ENCODE data around the gene KCNA5.

KCNA5 gene

DNA sequence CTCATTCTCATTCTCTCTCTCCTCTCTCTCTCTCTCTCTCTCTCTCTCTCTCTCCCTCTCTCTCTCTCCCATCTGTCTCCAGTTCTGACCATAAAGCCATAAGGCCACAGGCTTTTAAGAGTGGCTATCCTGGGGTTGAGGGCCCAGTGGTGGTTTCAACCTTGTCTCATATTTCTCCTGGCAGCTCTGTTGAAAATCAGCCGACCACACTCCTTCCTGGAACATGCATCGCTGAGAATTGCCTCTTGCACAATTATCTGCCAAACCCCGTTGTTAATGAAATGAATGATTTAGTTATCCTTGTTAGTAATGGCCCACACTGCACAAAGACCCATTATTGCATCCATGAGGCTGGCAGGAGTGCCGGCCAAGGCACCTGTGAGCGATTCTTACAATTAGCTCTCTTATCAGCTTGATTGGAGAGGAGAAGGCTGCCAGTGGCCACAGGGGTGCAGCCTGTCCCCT lies 30.4 kb upstream of the KCNA5 start:
- peaks cover 10% of the 10 kb centered on the region for H3K27me3 ChIP-seq (ENCODE audit: insufficient read depth, poor library complexity, severe bottlenecking)
- no peak for DNase-seq (ENCODE audit: low spot score)
- no peak overlapping the region for H3K27ac ChIP-seq (ENCODE audit: poor library complexity, severe bottlenecking)
- H3K4me3 ChIP-seq (ENCODE audit: severe bottlenecking), result no peak overlapping the region
- no peaks in the 10 kb centered on the region for H3K4me1 ChIP-seq (ENCODE audit: insufficient read depth, poor library complexity, severe bottlenecking)
- TF ChIP-seq, protein P1, sequence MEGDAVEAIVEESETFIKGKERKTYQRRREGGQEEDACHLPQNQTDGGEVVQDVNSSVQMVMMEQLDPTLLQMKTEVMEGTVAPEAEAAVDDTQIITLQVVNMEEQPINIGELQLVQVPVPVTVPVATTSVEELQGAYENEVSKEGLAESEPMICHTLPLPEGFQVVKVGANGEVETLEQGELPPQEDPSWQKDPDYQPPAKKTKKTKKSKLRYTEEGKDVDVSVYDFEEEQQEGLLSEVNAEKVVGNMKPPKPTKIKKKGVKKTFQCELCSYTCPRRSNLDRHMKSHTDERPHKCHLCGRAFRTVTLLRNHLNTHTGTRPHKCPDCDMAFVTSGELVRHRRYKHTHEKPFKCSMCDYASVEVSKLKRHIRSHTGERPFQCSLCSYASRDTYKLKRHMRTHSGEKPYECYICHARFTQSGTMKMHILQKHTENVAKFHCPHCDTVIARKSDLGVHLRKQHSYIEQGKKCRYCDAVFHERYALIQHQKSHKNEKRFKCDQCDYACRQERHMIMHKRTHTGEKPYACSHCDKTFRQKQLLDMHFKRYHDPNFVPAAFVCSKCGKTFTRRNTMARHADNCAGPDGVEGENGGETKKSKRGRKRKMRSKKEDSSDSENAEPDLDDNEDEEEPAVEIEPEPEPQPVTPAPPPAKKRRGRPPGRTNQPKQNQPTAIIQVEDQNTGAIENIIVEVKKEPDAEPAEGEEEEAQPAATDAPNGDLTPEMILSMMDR (IDR thresholded peaks at IDR 0.05; ENCODE audit: poor library complexity, severe bottlenecking), result no peak
- H3K9me3 ChIP-seq (ENCODE audit: severe bottlenecking), result peaks cover 1% of the 10 kb centered on the region
- no peak for ATAC-seq (ENCODE audit: low read depth)
- H3K36me3 ChIP-seq (ENCODE audit: low read depth), result no peaks in the 10 kb centered on the region

DNA sequence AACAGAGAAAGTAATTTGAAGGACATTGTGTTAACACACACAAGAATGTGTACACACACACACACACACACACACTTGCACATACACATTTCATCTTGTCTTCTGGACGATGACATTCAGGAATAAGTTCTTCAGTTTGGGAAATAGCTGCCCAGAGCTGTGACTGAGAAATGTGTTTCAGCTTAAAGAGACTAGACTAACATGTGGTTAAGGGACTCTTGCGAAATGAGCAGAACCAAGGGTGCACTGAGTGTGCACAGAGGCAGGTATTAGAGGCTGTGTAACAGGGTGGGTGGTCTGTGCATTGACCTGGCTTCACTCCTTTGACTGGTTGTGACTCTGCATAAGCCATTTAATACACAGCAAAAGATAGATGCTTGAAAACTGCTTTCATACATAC lies 29.4 kb upstream of the KCNA5 start:
- no peak for DNase-seq (ENCODE audit: low spot score)
- no peaks in the 10 kb centered on the region for H3K9me3 ChIP-seq (ENCODE audit: severe bottlenecking)
- no peak overlapping the region for H3K27ac ChIP-seq (ENCODE audit: poor library complexity, severe bottlenecking)
- no peak for ATAC-seq (ENCODE audit: low read depth)
- no peaks in the 10 kb centered on the region for H3K36me3 ChIP-seq (ENCODE audit: low read depth)
- no peak overlapping the region for H3K4me3 ChIP-seq (ENCODE audit: severe bottlenecking)
- H3K27me3 ChIP-seq (ENCODE audit: insufficient read depth, poor library complexity, severe bottlenecking), result peaks cover 10% of the 10 kb centered on the region
- no peaks in the 10 kb centered on the region for H3K4me1 ChIP-seq (ENCODE audit: insufficient read depth, poor library complexity, severe bottlenecking)
- TF ChIP-seq, protein P1 (IDR thresholded peaks at IDR 0.05; ENCODE audit: poor library complexity, severe bottlenecking), result no peak

DNA sequence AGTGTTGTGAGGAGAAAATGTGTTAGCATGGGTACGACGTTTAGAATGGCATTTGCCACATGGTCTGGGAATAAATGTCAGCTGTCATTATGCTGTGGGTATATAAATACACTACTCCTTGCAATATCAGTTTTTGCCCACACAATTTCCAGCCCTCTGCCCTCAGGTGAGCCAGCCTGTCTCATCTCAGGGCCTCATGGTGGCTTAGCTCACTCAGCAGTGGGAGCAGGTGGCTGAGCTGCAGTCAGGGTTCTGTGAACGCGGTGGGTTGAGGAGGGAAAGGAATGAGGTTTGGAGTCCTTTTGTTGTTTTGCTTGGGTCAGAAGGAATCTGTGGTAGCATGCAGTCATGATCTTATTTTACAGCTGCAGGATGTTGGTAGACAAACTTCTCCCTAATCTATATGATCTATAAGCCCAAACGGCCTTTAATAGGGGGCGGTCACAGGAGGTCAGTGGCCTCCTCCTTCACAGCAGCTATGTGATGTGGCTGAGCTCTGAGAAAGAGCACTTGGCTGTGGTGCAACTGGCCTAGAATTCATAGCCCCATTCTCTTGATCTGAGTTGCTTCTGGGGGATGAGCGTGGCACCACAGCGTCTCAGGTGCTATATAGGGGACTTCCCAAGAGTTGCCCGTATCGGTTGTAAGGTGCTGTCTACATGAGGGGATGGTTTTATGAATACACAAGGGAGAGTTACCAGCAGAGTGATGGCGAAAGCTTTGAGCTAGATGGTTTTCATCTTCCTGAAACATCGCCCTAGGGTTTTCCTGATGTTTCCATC lies 27.8 kb upstream of the KCNA5 start:
- Histone ChIP-seq H3K4me1 (ENCODE audit: insufficient read depth, poor library complexity, severe bottlenecking) (no peaks in the 10 kb centered on the region), H3K27me3 (ENCODE audit: insufficient read depth, poor library complexity, severe bottlenecking) (peaks cover 10% of the 10 kb centered on the region), H3K4me3 (ENCODE audit: severe bottlenecking) (no peak overlapping the region), H3K9me3 (ENCODE audit: severe bottlenecking) (no peaks in the 10 kb centered on the region), H3K36me3 (ENCODE audit: low read depth) (no peaks in the 10 kb centered on the region), H3K27ac (ENCODE audit: poor library complexity, severe bottlenecking) (no peak overlapping the region)
- DNase-seq (ENCODE audit: low spot score), result no peak
- no peak for ATAC-seq (ENCODE audit: low read depth)
- TF ChIP-seq, protein P1 (IDR thresholded peaks at IDR 0.05; ENCODE audit: poor library complexity, severe bottlenecking), result no peak

DNA sequence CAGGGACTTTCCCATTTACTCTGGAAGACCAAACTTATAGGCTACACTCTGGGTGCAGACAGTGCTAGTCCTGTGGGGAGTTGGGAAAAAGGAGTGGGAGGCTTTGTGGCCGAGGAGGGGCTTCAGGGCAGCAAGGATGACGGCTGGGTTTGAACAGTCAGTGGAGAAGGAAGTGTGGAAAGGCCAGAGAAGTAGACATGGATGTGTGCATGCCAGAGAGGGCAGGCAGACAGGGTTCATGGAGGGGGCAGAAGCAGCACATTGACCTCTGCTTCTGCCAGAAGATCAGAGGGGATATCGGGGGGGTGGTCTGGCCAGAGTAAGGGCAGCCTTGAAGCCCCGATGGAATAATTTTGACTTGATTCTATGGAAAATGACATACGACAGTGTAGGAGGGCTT lies 27.2 kb upstream of the KCNA5 start:
- no peak overlapping the region for H3K4me3 ChIP-seq (ENCODE audit: severe bottlenecking)
- H3K4me1 ChIP-seq (ENCODE audit: insufficient read depth, poor library complexity, severe bottlenecking), result no peaks in the 10 kb centered on the region
- H3K9me3 ChIP-seq (ENCODE audit: severe bottlenecking), result no peaks in the 10 kb centered on the region
- H3K36me3 ChIP-seq (ENCODE audit: low read depth), result no peaks in the 10 kb centered on the region
- no peak for DNase-seq (ENCODE audit: low spot score)
- H3K27me3 ChIP-seq (ENCODE audit: insufficient read depth, poor library complexity, severe bottlenecking), result peaks cover 10% of the 10 kb centered on the region
- ATAC-seq (ENCODE audit: low read depth), result no peak
- TF ChIP-seq, protein P1 (IDR thresholded peaks at IDR 0.05; ENCODE audit: poor library complexity, severe bottlenecking), result no peak
- H3K27ac ChIP-seq (ENCODE audit: poor library complexity, severe bottlenecking), result no peak overlapping the region

Data from RWPE2 (cell line).